GM18517 (cell line): Measurements from ENCODE around the gene TPST2.

Source experiments
- ATAC-seq: cut with Tn5 transposase; IDR thresholded peaks from one replicate; pipeline ENCODE4 v1.9.1; 2021; ENCODE audit warnings: mild to moderate bottlenecking, moderate library complexity; ENCODE audit not compliant: unreplicated experiment

The TPST2 gene

GRCh38 chr22:26479043-26479791 is 110.7 kb downstream of the TPST2 start:
- no peak for ATAC-seq

GRCh38 chr22:26477341-26477731 is 112.6 kb downstream of the TPST2 start:
- no peak for ATAC-seq

GRCh38 chr22:26476705-26477340 is 113.1 kb downstream of the TPST2 start:
- ATAC-seq, result no peak

- ATAC-seq, result no peak
These were observed 115.2 kb downstream of the TPST2 start for GRCh38 chr22:26474682-26475081.
